Peyer's patch (tissue), 4 donors: ENCODE results near the gene SMAD3. TPM values are rescaled to one million over a fixed set of nuclear protein-coding genes. Genes with fewer than 3 reads are reported as not detected.

ENCODE experiments used
- DNase-seq, 3 donors: peaks; one replicate each; pipeline ENCODE4 v3.0.0-alpha.2; 2017 to 2019
- H3K27ac ChIP-seq, 4 donors: fragments of 200-600 bp; sonication (generic); one replicate each; pipeline ENCODE4 v1.5.1; 2016 to 2019
- H3K27me3 ChIP-seq, 2 donors: fragments of 200-600 bp; sonication (generic); one replicate each; pipeline ENCODE4 v1.5.1; 2019
- H3K36me3 ChIP-seq, 3 donors: fragments of 200-600 bp; sonication (generic); one replicate each; pipeline ENCODE4 v1.5.1; 2016 to 2019
- H3K4me1 ChIP-seq, 4 donors: fragments of 200-600 bp; sonication (generic); one replicate each; pipeline ENCODE4 v1.5.1; 2016 to 2019
- H3K4me3 ChIP-seq, 4 donors: fragments of 200-600 bp; sonication (generic); 1 replicate in 3 of 4; 2 replicates in 1 of 4; pipeline ENCODE4 v1.5.1; 2016 to 2019; ENCODE audit warnings: mild to moderate bottlenecking in 1 of 4
- H3K9me3 ChIP-seq, 4 donors: fragments of 200-600 bp; sonication (generic); one replicate each; pipeline ENCODE4 v1.5.1; 2016 to 2019; ENCODE audit warnings: mild to moderate bottlenecking in 1 of 4
- POLR2A ChIP-seq, 2 donors: fragments of 450-650 bp; IDR thresholded peaks; one replicate each; pipeline ENCODE4 v1.5.1; 2017; ENCODE audit warnings: antibody characterized with exemption in 2 of 2, mild to moderate bottlenecking in 2 of 2, moderate library complexity in 2 of 2
- total RNA-seq, 4 donors: library from RNA; depleted of rRNA; stranded (reverse); fragments of >200 nt; gene quantifications; one replicate each; pipeline ENCODE4 v1.1.0, GENCODE V29; 2016
- TF ChIP-seq, protein P1 (sequence below), 6 experiments: fragments of 450-650 bp in 4 of 6; fragments of 200-600 bp in 2 of 6; sonication (generic) in 1 of 6; IDR thresholded peaks; one replicate each; pipeline ENCODE4 v1.5.1; 2017 to 2019; ENCODE audit warnings: antibody characterized with exemption in 6 of 6, mild to moderate bottlenecking in 3 of 6, moderate library complexity in 1 of 6

SMAD3 gene
- total RNA-seq, 4 donors from 2014 or later = 43.7 to 80.0 (median 60.2) TPM

DNA sequence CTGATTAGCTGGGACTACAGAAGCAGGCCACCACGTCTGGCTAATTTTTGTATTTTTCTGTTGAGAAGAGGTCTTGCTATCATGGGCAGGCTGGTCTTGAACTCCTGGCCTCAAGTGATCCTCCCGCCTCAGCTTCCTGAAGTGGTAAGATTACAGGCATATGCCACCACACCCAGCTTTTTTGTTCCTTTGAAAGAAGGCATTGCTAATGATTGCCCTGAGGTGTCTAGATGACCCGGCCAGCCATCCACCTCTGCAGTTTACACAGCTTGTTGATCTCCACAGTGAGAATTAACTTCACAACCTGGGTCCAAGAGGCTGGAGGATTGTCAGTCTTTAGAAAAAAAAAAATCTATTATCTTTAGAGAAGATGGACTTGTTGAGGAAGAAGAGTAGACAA, 58.7 kb downstream of the SMAD3 start:
- Histone ChIP-seq H3K36me3 (no peaks in the 10 kb centered on the region), H3K9me3 (no peaks in the 10 kb centered on the region), H3K27me3 (no peaks in the 10 kb centered on the region), H3K4me1 (peaks cover 10 to 53% (median 25%) of the 10 kb centered on the region in 4 donors), H3K4me3 (no peak overlapping the region), H3K27ac (peak overlapping the region in 2 of 4 donors; percentile 24 to 71)
- TF ChIP-seq POLR2A (IDR thresholded peaks at IDR 0.05) = no peak
- TF ChIP-seq, protein P1, sequence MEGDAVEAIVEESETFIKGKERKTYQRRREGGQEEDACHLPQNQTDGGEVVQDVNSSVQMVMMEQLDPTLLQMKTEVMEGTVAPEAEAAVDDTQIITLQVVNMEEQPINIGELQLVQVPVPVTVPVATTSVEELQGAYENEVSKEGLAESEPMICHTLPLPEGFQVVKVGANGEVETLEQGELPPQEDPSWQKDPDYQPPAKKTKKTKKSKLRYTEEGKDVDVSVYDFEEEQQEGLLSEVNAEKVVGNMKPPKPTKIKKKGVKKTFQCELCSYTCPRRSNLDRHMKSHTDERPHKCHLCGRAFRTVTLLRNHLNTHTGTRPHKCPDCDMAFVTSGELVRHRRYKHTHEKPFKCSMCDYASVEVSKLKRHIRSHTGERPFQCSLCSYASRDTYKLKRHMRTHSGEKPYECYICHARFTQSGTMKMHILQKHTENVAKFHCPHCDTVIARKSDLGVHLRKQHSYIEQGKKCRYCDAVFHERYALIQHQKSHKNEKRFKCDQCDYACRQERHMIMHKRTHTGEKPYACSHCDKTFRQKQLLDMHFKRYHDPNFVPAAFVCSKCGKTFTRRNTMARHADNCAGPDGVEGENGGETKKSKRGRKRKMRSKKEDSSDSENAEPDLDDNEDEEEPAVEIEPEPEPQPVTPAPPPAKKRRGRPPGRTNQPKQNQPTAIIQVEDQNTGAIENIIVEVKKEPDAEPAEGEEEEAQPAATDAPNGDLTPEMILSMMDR (IDR thresholded peaks at IDR 0.05) = no peak
- DNase-seq = no peak

DNA sequence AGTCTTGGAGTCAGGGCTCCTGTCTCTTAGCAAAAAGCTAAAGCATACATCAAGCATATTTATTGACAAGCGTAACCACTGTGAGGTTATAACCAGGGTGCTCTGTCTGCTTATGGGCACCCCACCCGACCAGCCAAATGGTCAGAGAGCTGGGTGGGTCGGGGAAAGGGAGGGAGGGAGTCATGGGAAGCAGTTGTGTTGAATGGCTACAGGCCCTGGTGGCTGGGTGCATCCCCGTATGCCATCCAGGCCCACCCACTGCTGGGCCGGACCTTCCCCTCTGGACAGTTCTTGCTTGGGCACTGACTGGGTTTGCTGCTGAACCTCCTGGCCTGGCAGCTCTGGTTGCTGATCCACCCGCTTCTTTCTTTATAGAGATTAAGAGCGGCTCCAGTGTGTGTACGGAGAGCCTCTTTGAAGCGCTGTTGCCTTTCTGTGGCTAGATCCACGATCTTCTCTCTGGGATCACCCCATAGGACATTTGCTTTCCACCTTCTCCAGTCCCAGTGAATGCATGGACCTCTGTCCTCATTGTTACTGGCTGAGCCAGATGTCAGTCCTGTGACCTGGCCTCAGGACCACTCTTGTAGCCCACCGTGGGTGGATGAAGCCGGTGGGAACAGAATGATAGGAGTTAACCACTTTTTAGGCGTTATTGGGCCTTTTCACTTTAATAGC, 59.6 kb downstream of the SMAD3 start:
- no peak for DNase-seq
- Histone ChIP-seq H3K9me3 (no peaks in the 10 kb centered on the region), H3K27ac (peak overlapping the region; percentile 61 to 71 (median 65)), H3K4me3 (no peak overlapping the region), H3K4me1 (peaks cover 8 to 44% (median 17%) of the 10 kb centered on the region in 4 donors), H3K36me3 (no peaks in the 10 kb centered on the region), H3K27me3 (no peaks in the 10 kb centered on the region)
- no peak for TF ChIP-seq POLR2A (IDR thresholded peaks at IDR 0.05)
- TF ChIP-seq, protein P1 (IDR thresholded peaks at IDR 0.05) = no peak

DNA sequence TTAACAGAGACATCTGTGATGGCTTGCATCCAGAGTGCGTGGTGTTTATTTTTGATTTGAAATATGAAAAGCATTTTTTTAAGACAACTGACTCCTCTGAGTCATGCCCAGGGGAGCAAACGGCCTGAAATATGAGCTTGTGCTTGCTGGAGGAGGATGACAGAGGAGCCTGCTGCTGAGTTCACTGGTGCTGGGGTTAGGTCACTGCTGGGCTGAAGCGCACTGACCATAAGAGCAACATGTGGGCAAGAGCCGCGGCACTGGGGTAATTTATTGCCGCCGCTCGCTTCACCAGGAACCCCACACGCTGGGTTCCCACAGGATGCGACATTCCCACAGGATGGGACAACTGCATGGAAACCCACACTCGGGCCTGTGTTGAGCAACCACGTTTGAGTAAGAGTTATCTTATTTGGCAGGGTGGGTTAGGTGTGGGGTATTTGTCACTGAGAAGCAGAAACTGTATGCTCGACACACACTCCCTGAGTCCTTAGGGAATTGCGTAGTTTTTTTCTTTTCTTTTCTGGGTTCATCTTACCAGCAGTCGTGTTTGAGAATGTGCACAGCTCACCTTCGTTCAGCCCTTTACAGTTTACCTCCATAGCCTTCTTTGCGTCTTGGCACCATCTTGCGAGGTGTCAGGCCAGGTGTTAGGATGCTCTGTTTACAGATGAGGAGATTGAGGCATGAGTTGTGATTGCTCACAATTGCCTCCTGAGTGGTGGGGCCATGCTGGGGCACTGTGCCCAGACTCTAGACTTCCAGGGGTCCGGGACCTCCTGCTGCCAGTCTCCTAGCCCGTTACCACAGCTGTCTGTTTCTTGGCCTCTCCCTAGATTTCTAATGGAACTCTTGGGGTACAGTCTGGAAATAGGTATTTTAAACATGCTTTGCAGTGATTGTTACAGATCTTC, 60.4 kb downstream of the SMAD3 start:
- H3K4me3 ChIP-seq = no peak overlapping the region
- no peaks in the 10 kb centered on the region for H3K9me3 ChIP-seq
- peak in 1 of 3 donors; percentile 67 for DNase-seq
- H3K36me3 ChIP-seq = no peaks in the 10 kb centered on the region
- no peaks in the 10 kb centered on the region for H3K27me3 ChIP-seq
- peak overlapping the region; percentile 61 to 71 (median 65) for H3K27ac ChIP-seq
- no peak for TF ChIP-seq POLR2A (IDR thresholded peaks at IDR 0.05)
- TF ChIP-seq, protein P1 (IDR thresholded peaks at IDR 0.05) = no peak
- peaks cover 3 to 36% (median 9%) of the 10 kb centered on the region in 4 donors for H3K4me1 ChIP-seq

DNA sequence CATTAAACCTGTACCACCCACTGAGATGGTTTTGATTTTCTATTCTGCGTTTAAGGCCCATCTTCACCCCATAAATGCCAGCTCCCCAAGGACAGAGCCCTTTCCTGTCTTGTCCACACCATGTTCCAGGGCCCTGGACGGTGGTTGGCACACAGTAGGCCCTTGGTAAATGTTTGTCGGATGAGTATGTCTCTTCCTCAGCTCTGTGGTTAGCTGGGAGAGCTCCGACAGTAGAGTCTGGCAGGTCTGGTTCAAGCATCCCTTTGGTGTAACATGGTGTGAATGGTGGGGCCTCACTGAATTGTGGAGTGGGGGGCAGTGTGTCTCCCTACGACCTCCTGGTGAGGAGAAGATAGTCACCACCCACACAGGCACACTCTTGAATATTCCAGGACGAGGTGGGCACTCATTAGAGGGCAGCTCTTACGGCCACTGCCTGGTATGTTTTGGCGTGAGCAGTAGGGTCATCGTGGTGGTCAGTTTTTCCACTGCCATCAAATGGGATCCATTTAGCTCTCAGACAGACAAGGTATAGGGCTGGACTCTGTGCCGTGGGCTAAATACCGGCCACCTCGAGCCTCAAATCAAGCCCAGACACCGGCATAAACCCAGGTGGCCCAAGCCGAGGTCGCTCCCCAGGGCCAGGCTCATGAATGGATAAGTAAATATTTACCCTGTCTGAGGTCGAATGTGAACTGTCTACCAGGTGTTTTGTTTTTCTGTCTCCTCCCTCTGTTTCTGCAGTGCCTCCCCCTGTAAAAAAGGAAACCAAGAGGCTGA, 61.3 kb downstream of the SMAD3 start:
- no peak overlapping the region for H3K4me3 ChIP-seq
- peak overlapping the region in 3 of 4 donors; percentile 61 to 71 (median 69) for H3K27ac ChIP-seq
- TF ChIP-seq, protein P1 (IDR thresholded peaks at IDR 0.05) = no peak
- TF ChIP-seq POLR2A (IDR thresholded peaks at IDR 0.05) = no peak
- H3K27me3 ChIP-seq = no peaks in the 10 kb centered on the region
- peaks cover 0 to 30% (median 6%) of the 10 kb centered on the region in 4 donors for H3K4me1 ChIP-seq
- no peak for DNase-seq
- no peaks in the 10 kb centered on the region for H3K36me3 ChIP-seq
- H3K9me3 ChIP-seq = no peaks in the 10 kb centered on the region

DNA sequence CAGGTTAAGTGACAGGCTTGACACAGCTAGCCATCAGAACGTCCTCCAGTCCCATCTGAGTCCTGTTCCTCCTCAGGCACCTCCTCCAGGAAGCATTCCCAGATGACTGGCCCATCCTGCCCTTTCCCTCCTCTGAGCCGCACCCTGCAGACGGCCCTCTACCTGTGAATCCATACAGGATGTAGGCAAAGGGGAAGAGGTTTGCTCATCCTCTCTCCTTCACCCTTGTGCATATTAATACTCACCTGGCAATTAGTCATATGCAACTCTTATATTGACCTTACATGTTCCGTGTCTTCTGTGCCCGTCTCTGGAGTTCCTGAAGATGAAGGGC, 61.9 kb downstream of the SMAD3 start:
- TF ChIP-seq, protein P1 (IDR thresholded peaks at IDR 0.05) = no peak
- TF ChIP-seq POLR2A (IDR thresholded peaks at IDR 0.05) = no peak
- peak in 1 of 3 donors; percentile 53 for DNase-seq
- H3K36me3 ChIP-seq = no peaks in the 10 kb centered on the region
- H3K9me3 ChIP-seq = no peaks in the 10 kb centered on the region
- peak overlapping the region in 3 of 4 donors; percentile 7 to 69 (median 54) for H3K27ac ChIP-seq
- H3K4me1 ChIP-seq = peaks cover 0 to 31% (median 6%) of the 10 kb centered on the region in 4 donors
- no peaks in the 10 kb centered on the region for H3K27me3 ChIP-seq
- no peak overlapping the region for H3K4me3 ChIP-seq
